ENCODE data around the gene PTN. TPM values are rescaled to one million over a fixed set of nuclear protein-coding genes. Genes with fewer than 3 reads are reported as not detected.

The PTN gene
- total and polyA plus RNA-seq, 10 of the 15 experiments (the other 5 are each of a cell fraction or from before 2014, with no cell fraction given): 0.09 to 1.2 (median 0.13) TPM; not detected in 7

- ATAC-seq: peak; percentile 40
These were observed 108.1 kb downstream of the PTN start for GRCh38 chr7:137235434-137235833.

DNA sequence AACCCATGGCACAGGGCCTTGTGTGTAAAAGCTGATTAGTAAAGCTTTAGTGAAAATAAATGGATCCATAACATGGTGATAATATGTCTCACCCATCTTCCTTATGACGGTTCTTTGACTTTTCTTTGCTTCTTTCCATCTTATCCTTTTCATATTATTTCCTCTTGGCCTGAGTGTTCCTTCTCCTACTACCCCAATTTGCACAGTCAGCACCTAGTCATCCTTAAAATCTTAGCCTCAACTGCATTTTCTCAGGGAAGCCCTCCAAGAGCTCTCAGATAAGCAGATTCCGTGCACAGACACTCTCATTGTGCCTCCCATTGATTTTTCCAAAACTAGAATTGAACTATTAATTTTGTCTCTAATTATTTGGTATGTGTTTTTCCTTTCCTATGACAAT lies 112.4 kb downstream of the PTN start:
- H3K9me3 ChIP-seq (replicated peaks; ENCODE audit: control insufficient read depth, insufficient read depth, low read length): no peaks in the 10 kb centered on the region
- ChIA-PET POLR2A (no interaction called here), SMC1A (ENCODE audit: uncharacterized antibody, unreplicated experiment) (interaction anchor here (1.1 kb wide), 1 partner anchor 224 kb away, joined by 3 read pairs; no protein-coding TSS in a partner anchor), CTCF (interaction anchor here (0.7 kb wide), 1 partner anchor 164 kb away, joined by 3 read pairs; no protein-coding TSS in a partner anchor), RAD21 (ENCODE audit: unreplicated experiment) (no interaction called here)
- no peak overlapping the region for H3K9ac ChIP-seq (ENCODE audit: control insufficient read depth, insufficient read depth, low read length)
- no peak overlapping the region for H3K27ac ChIP-seq (ENCODE audit: control insufficient read depth, insufficient read depth)
- no peaks in the 10 kb centered on the region for H3K36me3 ChIP-seq (ENCODE audit: control insufficient read depth in 2 of 2, insufficient read depth in 2 of 2, low read length in 1 of 2)
- H3K4me1 ChIP-seq (ENCODE audit: control insufficient read depth, insufficient read depth, low read length): no peaks in the 10 kb centered on the region
- in situ Hi-C loops (cut with MboI): no loop called here
- H2AFZ ChIP-seq (ENCODE audit: control insufficient read depth, low read depth, low read length): no peak overlapping the region
- WGBS (ENCODE audit: insufficient coverage, insufficient replicate concordance, low lambda C conversion rate, missing lambda C conversion rate): 0% methylated on average over 2 of the region's 2 CpGs
- H3K4me2 ChIP-seq (ENCODE audit: control insufficient read depth, insufficient read depth): no peak overlapping the region
- TF ChIP-seq CHD2 (IDR thresholded peaks at IDR 0.05; ENCODE audit: borderline replicate concordance, low read depth, low read length) (no peak), SMAD1 (IDR thresholded peaks at IDR 0.05; ENCODE audit: low read depth, partially characterized antibody) (no peak), E2F4 (IDR thresholded peaks at IDR 0.05; ENCODE audit: low read depth, low read length) (no peak), RFX5 (IDR thresholded peaks at IDR 0.05; ENCODE audit: low read depth, low read length) (no peak), TARDBP (IDR thresholded peaks at IDR 0.05; ENCODE audit: borderline replicate concordance) (no peak), NFYB (IDR thresholded peaks at IDR 0.05; ENCODE audit: insufficient read depth, low read depth, low read length) (no peak), ZBTB33 (IDR thresholded peaks at IDR 0.05) (no peak), MTA2 (IDR thresholded peaks at IDR 0.05; ENCODE audit: low read depth) (no peak), ZSCAN29 (IDR thresholded peaks at IDR 0.05) (no peak)
- TF ChIP-seq, protein P1, sequence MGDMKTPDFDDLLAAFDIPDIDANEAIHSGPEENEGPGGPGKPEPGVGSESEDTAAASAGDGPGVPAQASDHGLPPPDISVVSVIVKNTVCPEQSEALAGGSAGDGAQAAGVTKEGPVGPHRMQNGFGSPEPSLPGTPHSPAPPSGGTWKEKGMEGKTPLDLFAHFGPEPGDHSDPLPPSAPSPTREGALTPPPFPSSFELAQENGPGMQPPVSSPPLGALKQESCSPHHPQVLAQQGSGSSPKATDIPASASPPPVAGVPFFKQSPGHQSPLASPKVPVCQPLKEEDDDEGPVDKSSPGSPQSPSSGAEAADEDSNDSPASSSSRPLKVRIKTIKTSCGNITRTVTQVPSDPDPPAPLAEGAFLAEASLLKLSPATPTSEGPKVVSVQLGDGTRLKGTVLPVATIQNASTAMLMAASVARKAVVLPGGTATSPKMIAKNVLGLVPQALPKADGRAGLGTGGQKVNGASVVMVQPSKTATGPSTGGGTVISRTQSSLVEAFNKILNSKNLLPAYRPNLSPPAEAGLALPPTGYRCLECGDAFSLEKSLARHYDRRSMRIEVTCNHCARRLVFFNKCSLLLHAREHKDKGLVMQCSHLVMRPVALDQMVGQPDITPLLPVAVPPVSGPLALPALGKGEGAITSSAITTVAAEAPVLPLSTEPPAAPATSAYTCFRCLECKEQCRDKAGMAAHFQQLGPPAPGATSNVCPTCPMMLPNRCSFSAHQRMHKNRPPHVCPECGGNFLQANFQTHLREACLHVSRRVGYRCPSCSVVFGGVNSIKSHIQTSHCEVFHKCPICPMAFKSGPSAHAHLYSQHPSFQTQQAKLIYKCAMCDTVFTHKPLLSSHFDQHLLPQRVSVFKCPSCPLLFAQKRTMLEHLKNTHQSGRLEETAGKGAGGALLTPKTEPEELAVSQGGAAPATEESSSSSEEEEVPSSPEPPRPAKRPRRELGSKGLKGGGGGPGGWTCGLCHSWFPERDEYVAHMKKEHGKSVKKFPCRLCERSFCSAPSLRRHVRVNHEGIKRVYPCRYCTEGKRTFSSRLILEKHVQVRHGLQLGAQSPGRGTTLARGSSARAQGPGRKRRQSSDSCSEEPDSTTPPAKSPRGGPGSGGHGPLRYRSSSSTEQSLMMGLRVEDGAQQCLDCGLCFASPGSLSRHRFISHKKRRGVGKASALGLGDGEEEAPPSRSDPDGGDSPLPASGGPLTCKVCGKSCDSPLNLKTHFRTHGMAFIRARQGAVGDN (IDR thresholded peaks at IDR 0.05): no peak
- ATAC-seq (no peak), DNase-seq (ENCODE audit: low read depth, low spot score) (no peak), FAIRE-seq (no peak)
- no peaks in the 10 kb centered on the region for H3K79me2 ChIP-seq (ENCODE audit: control insufficient read depth, insufficient read depth, low read length)
- H3K27me3 ChIP-seq (replicated peaks in 1 of 2; ENCODE audit: control insufficient read depth in 2 of 2, insufficient read depth in 2 of 2, low read length in 1 of 2): no peaks in the 10 kb centered on the region
- no TSS peak for BruUV-seq (replicated peaks)
- no peaks in the 10 kb centered on the region for H4K20me1 ChIP-seq (ENCODE audit: control insufficient read depth, insufficient read depth)
- intact Hi-C loops (cut with micrococcal nuclease; ENCODE audit: unreplicated experiment): no loop called here
- no peak overlapping the region for H3K4me3 ChIP-seq

More at GRCh38 chr7:137235434-137235833, 108.1 kb downstream of the PTN start:
- Histone ChIP-seq H3K4me3 (no peak overlapping the region), H3K9me3 (replicated peaks; ENCODE audit: control insufficient read depth, insufficient read depth, low read length) (no peaks in the 10 kb centered on the region), H3K27me3 (replicated peaks in 1 of 2; ENCODE audit: control insufficient read depth in 2 of 2, insufficient read depth in 2 of 2, low read length in 1 of 2) (no peaks in the 10 kb centered on the region), H3K4me2 (ENCODE audit: control insufficient read depth, insufficient read depth) (no peak overlapping the region), H3K4me1 (ENCODE audit: control insufficient read depth, insufficient read depth, low read length) (no peaks in the 10 kb centered on the region), H4K20me1 (ENCODE audit: control insufficient read depth, insufficient read depth) (no peaks in the 10 kb centered on the region), H3K9ac (ENCODE audit: control insufficient read depth, insufficient read depth, low read length) (no peak overlapping the region), H2AFZ (ENCODE audit: control insufficient read depth, low read depth, low read length) (no peak overlapping the region), H3K79me2 (ENCODE audit: control insufficient read depth, insufficient read depth, low read length) (no peaks in the 10 kb centered on the region), H3K36me3 (ENCODE audit: control insufficient read depth in 2 of 2, insufficient read depth in 2 of 2, low read length in 1 of 2) (no peaks in the 10 kb centered on the region), H3K27ac (ENCODE audit: control insufficient read depth, insufficient read depth) (no peak overlapping the region)
- ChIA-PET RAD21 (ENCODE audit: unreplicated experiment) (no interaction called here), POLR2A (no interaction called here), SMC1A (ENCODE audit: uncharacterized antibody, unreplicated experiment) (no interaction called here), CTCF (no interaction called here)
- FAIRE-seq: no peak
- BruUV-seq (replicated peaks): no TSS peak
- peak; percentile 57; the same call in 1 of the 2 replicates for TF ChIP-seq SPI1 (IDR thresholded peaks at IDR 0.05; ENCODE audit: borderline replicate concordance, insufficient read depth, low read depth, low read length)
- no peak for TF ChIP-seq ZNF217 (IDR thresholded peaks at IDR 0.05)
- DNase-seq (ENCODE audit: low read depth, low spot score): no peak
- in situ Hi-C loops (cut with MboI) (no loop called here), intact Hi-C loops (cut with micrococcal nuclease; ENCODE audit: unreplicated experiment) (no loop called here)
- 75% methylated on average over 1 of the region's 1 CpG for WGBS (ENCODE audit: insufficient coverage, insufficient replicate concordance, low lambda C conversion rate, missing lambda C conversion rate)
